Gastrocnemius medialis (tissue), 4 donors: ENCODE data around the gene CCDC9B. TPM values are rescaled to one million over a fixed set of nuclear protein-coding genes. Genes with fewer than 3 reads are reported as not detected.

ENCODE experiments used
- ATAC-seq, 2 donors: fragments of 150-250 bp; one replicate each; pipeline ENCODE4 v1.9.1; 2016
- DNase-seq, 2 donors: peaks; one replicate each; pipeline ENCODE4 v3.0.0-alpha.2; 2019
- H3K27ac ChIP-seq, 4 donors: fragments of 200-600 bp; sonication (generic); 1 replicate in 1 of 4; 2 replicates in 3 of 4; pipeline ENCODE4 v1.5.1; 2016 to 2018; ENCODE audit warnings: mild to moderate bottlenecking in 2 of 4, moderate library complexity in 1 of 4
- H3K27me3 ChIP-seq, 3 donors: fragments of 200-600 bp; sonication (generic) in 2 of 3; 1 replicate in 1 of 3; 2 replicates in 2 of 3; pipeline versions ENCODE4 v1.5.1 to v1.6.0; 2016 to 2019; ENCODE audit warnings: mild to moderate bottlenecking in 1 of 3, moderate library complexity in 1 of 3
- H3K36me3 ChIP-seq, 2 donors: fragments of 200-600 bp; sonication (generic) in 1 of 2; one replicate each; pipeline ENCODE4 v1.5.1; 2017 to 2018
- H3K4me1 ChIP-seq, 2 donors: fragments of 200-600 bp; sonication (generic) in 1 of 2; one replicate each; pipeline ENCODE4 v1.5.1; 2016 to 2017; ENCODE audit warnings: mild to moderate bottlenecking in 2 of 2
- H3K4me3 ChIP-seq, 4 donors: fragments of 200-600 bp; sonication (generic) in 3 of 4; 1 replicate in 1 of 4; 2 replicates in 3 of 4; pipeline ENCODE4 v1.5.1; 2016 to 2019; ENCODE audit warnings: mild to moderate bottlenecking in 2 of 4
- H3K9me3 ChIP-seq, 3 donors: fragments of 200-600 bp; sonication (generic) in 2 of 3; 1 replicate in 1 of 3; 2 replicates in 2 of 3; pipeline ENCODE4 v1.5.1; 2016 to 2019
- CTCF ChIP-seq, 5 experiments: fragments of 450-650 bp in 3 of 5; fragments of 200-600 bp in 2 of 5; sonication (generic) in 2 of 5; IDR thresholded peaks in 4 of 5; conservative IDR thresholded peaks in 1 of 5; 1 replicate in 4 of 5; 2 replicates in 1 of 5; pipeline ENCODE4 v1.5.1; 2016 to 2019; ENCODE audit warnings: antibody characterized with exemption in 5 of 5, mild to moderate bottlenecking in 3 of 5, moderate library complexity in 3 of 5
- POLR2A ChIP-seq, 2 donors: fragments of 450-650 bp; IDR thresholded peaks; one replicate each; pipeline ENCODE4 v1.6.1; 2017; ENCODE audit warnings: antibody characterized with exemption in 2 of 2, mild to moderate bottlenecking in 2 of 2, moderate library complexity in 2 of 2
- in situ Hi-C, 4 donors: fragments of 200-750 bp; cut with MboI; loops; one replicate each; pipeline versions ENCODE4 v1.15.0 to v1.8.0; 2017; ENCODE audit warnings: low sequenced_read_pairs in 4 of 4
- intact Hi-C: fragments of 100-400 bp; cut with DNase I; formaldehyde crosslinking; loops from one replicate; pipeline ENCODE4 v1.15.1; 2023; ENCODE audit warnings: low total_unique reads
- total RNA-seq, 4 donors: library from RNA; depleted of rRNA; stranded (reverse); fragments of >200 nt; gene quantifications; one replicate each; pipeline versions ENCODE4 v1.1.0 to v1.2.3, GENCODE V29; 2016

CCDC9B gene
- total RNA-seq, 4 donors from 2014 or later = 14.4 to 55.1 (median 20.5) TPM

GRCh38 chr15:40282147-40282868, 58.4 kb downstream of the CCDC9B start:
- Histone ChIP-seq H3K9me3 (no peaks in the 10 kb centered on the region), H3K36me3 (no peaks in the 10 kb centered on the region), H3K4me1 (peaks cover 3 to 19% of the 10 kb centered on the region in 2 donors), H3K27me3 (peaks cover 50 to 54% (median 50%) of the 10 kb centered on the region in 3 donors), H3K4me3 (peak overlapping the region; percentile 46 to 52 (median 49)), H3K27ac (no peak overlapping the region)
- intact Hi-C loops (no loop called here), in situ Hi-C loops (loop anchor here in 1 of 4 donors (10.0 kb wide), 1 partner anchor 142 kb away; no protein-coding TSS in a partner anchor)
- TF ChIP-seq CTCF (IDR thresholded peaks at IDR 0.05 in 4 of 5, conservative IDR thresholded peaks at IDR 0.05 in 1 of 5) (peak in 3 of 5 experiments; percentile 20 to 36 (median 32)), POLR2A (IDR thresholded peaks at IDR 0.05) (no peak)
- ATAC-seq (peak in 1 of 2 donors; percentile 44), DNase-seq (no peak)

GRCh38 chr15:40281801-40282146, 59.0 kb downstream of the CCDC9B start:
- TF ChIP-seq CTCF (IDR thresholded peaks at IDR 0.05 in 4 of 5, conservative IDR thresholded peaks at IDR 0.05 in 1 of 5) = no peak
- TF ChIP-seq POLR2A (IDR thresholded peaks at IDR 0.05) = no peak

More at GRCh38 chr15:40281801-40282146, 59.0 kb downstream of the CCDC9B start:
- intact Hi-C loops = no loop called here
- Histone ChIP-seq H3K4me3 (peak overlapping the region; percentile 46 to 52 (median 49)), H3K36me3 (no peaks in the 10 kb centered on the region), H3K27ac (no peak overlapping the region), H3K27me3 (peaks cover 50 to 54% (median 50%) of the 10 kb centered on the region in 3 donors), H3K4me1 (peaks cover 3 to 19% of the 10 kb centered on the region in 2 donors), H3K9me3 (no peaks in the 10 kb centered on the region)
- in situ Hi-C loops = loop anchor here in 1 of 4 donors (10.0 kb wide), 1 partner anchor 143 kb away; no protein-coding TSS in a partner anchor
- no peak for DNase-seq
- no peak for ATAC-seq

Other genes starting within 250 kb of the CCDC9B start
- gene BMF, start 232.1 kb downstream of the CCDC9B start, total RNA-seq = 10 to 100 TPM in 1 of 4 donors, 1 to 10 TPM in 2, under 1 TPM in 1; 0.82 to 11.6 (median 3.2) TPM
- 1 to 10 TPM in 1 of 4 donors, under 1 TPM in 1, not detected in 2; 0.51 to 1.8 TPM for gene BUB1B, start 179.9 kb downstream of the CCDC9B start, total RNA-seq
- gene PAK6, start 101.9 kb downstream of the CCDC9B start, total RNA-seq = 1 to 10 TPM in 3 of 4 donors, not detected in 1; 1.4 to 2.2 (median 1.5) TPM
- not detected for gene ANKRD63, start 57.9 kb downstream of the CCDC9B start, total RNA-seq
- gene PLCB2, start 33.0 kb downstream of the CCDC9B start, total RNA-seq = 1 to 10 TPM in 2 of 4 donors, under 1 TPM in 1, not detected in 1; 0.72 to 2.0 (median 1.4) TPM
- 10 to 100 TPM; 17.2 to 28.1 (median 17.7) TPM for gene INAFM2, start 17.2 kb downstream of the CCDC9B start, total RNA-seq
- gene PHGR1, start 10.1 kb upstream of the CCDC9B start, total RNA-seq = 10 to 100 TPM in 1 of 4 donors, not detected in 3; 12.1 TPM
- gene DISP2, start 17.3 kb upstream of the CCDC9B start, total RNA-seq = under 1 TPM; 0.02 to 0.12 (median 0.06) TPM
- gene KNSTRN, start 41.8 kb upstream of the CCDC9B start, total RNA-seq = 10 to 100 TPM; 10.8 to 30.9 (median 22.1) TPM
- gene IVD, start 64.9 kb upstream of the CCDC9B start, total RNA-seq = 10 to 100 TPM; 27.4 to 34.1 (median 29.1) TPM
- 10 to 100 TPM in 3 of 4 donors, 1 to 10 TPM in 1; 8.8 to 27.4 (median 13.5) TPM for gene BAHD1, start 100.0 kb upstream of the CCDC9B start, total RNA-seq
- 1 to 10 TPM; 3.0 to 5.2 (median 3.9) TPM for gene CHST14, start 130.0 kb upstream of the CCDC9B start, total RNA-seq
- 10 to 100 TPM; 11.9 to 24.2 (median 17.2) TPM for gene CCDC32, start 224.1 kb upstream of the CCDC9B start, total RNA-seq
- 1 to 10 TPM; 4.5 to 9.1 (median 6.5) TPM for gene RPUSD2, start 228.4 kb upstream of the CCDC9B start, total RNA-seq